Measurements from ENCODE around the gene THSD4. TPM values are rescaled to one million over a fixed set of nuclear protein-coding genes. Genes with fewer than 3 reads are reported as not detected.

Gene THSD4
- total RNA-seq, 2 donors from 2014 or later, result 16.3 to 18.8 TPM

DNA sequence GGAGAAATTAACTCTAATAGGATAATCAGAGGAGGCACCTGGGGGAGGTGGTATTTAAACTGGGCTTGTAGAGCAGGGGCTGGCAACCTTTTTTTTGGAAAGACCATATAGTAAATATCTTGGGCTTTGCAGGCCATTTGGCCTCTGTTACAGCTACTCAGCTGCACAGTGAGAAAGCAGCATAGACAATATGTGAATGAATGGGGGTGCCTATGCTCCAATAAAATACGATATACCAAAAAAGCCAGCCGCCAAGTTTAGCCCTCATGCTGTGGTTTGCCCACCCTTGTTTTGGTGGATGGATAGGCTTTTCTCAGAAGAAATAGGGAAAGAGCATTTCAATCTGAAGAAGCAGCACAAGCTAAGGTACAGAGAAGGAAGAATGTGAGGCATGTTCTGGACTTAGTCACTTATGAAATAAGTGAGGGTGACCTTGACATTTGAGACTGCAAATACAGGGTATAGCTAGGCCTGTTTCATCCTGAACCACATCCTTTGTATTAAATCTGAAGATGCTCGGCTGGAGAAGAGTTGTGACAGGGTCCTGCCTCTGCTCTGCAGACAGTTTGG is 564.0 kb downstream of the THSD4 start:
- intact Hi-C loops (cut with DNase I), result no loop called here
- no peak for DNase-seq (ENCODE audit: low spot score)

DNA sequence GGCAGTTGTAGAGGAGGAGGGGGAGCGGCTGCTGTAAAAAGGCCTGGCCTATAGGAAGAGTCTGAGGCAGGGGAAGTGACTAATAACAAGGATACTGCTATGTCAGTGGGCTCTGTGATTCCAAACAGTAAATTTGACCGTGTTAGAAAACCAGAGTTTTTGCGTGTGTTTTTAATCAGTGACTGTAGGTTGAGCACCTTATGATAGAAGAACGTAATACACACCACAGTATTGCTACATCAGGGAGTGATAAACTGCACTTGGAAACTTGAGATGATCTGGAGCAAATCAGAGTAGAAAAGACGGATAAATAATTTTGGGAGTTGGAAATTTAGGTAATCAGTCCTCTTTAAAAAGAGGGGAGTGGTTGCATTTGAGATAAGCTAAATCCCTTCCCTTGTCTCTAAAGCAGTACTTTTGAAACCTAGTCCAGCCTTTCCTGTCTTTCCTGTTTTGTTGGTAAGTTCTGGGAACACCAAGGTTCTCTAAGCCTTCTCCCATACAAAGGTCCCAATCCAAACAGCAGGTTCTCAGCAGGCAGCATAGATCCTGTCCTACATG is 564.6 kb downstream of the THSD4 start:
- intact Hi-C loops (cut with DNase I), result no loop called here
- DNase-seq (ENCODE audit: low spot score), result no peak

DNA sequence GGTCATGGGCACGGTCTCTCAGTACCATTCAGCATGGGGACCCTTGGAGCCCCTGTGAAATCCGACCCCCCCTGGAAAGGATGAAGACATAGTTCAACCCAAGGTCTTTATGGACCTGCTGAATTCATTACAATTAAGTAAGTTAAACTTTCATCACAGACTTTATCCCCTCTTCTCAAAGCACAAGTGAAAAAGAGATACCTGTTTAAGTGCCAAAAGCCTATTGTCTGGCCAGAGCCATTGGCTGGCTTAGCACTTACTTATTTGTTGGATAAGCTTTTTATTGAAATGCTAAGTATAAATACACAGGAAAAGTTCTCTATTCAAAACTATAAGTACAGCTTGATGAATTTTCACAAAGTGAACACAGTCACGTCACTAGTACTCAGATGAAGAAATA is 566.7 kb downstream of the THSD4 start:
- intact Hi-C loops (cut with DNase I), result no loop called here
- DNase-seq (ENCODE audit: low spot score), result no peak

DNA sequence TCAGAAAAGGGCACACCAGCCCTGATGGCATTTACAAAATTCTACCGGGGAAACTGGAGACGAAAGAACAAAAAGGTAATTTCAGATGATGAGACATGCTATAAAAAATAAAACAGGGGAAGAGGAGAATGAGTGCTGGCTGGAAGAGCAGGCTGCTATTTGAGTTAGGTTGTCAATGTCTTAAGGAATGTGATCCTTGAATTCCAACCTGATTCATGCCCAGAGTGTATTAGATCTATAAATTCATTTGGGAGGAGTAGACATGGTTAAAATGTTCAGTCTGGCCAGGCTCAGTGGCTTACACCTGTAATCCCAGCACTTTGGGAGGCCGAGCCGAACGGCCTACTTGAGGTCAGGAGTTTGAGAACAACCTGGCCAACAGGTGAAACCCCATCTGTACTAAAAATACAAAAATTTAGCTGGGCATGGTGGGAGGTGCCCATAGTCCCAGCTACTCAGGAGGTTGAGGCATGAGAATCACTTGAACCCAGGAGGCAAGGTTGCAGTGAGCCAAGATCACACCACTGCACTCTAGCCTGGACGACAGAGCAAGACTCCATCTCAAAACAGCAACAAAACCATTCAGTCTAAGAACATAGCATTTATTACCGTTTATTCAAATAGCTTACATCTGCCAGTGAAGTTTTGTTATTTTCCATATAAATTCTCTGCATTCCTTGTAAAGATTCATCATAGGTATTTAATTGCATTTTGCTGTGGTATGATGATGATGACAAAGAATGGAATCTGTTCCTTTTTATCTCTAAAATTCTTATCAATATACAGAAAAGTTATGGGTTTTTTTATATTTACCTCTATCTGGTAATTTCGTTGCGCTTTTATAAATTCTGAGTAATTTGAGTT is 568.4 kb downstream of the THSD4 start:
- no peak for DNase-seq (ENCODE audit: low spot score)
- intact Hi-C loops (cut with DNase I), result no loop called here

DNA sequence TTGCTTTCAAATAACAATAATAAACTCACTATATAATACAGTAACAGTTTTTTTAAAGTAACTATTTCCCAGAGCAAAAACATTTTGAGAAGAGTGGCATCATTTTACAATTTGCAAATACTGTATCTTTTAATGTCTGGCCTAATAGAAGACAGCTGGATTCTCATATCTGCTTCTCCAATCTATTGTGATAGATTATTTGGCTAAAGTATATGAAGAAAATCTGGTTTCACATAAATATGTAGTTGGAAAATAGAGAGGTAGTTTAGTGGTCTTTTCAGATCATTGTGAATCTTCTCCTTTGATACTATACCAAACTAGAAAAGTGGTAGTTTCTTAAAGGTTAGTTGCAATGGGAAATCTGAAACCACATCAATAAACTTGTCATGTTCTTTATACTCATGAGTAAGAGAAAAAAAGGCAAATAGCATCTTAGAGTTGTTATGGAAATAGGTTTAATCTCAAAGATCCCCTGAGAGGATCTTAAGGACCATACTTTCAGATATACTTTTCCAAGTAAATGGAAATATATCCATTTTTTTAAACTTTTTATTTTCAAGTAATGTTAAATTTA is 570.2 kb downstream of the THSD4 start:
- intact Hi-C loops (cut with DNase I), result no loop called here
- DNase-seq (ENCODE audit: low spot score), result no peak

DNA sequence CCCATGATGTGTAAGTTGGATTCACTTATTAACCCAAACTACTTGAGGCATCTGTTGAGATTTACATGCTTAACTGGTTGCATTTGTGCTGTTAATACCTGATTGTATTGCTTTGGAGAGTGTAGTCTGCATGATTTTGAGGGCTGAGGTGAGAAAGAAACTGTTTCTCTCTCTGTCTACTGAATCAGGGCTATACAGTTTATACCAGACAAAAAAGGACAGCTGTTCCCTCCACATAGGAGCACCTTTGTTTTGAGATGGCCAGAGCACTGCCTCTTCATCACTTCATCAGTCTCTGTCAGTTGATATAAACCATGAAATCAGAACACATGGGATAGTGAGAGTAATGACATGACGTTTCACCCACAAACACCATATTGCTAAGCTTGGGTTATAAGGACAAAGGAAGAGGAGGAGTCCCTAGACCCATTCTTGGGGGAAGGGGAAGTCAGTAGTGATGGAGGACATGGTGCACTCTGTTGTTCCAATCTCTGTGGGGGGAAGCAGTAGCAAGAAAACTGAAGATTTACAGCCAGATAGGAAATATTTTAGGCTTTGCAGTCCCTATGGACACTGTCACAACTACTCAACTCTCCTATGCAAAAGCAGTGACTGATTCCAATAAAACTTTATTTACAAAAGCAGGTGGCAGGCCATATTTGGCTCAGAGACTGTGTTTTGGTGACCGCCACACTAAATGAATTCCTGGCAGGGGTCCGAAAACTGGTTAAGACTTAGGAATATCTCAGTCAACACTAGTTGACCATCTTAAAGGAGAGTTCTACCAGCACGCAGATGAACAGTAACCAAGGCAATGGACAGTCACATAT is 571.2 kb downstream of the THSD4 start:
- intact Hi-C loops (cut with DNase I), result no loop called here
- no peak for DNase-seq (ENCODE audit: low spot score)

DNA sequence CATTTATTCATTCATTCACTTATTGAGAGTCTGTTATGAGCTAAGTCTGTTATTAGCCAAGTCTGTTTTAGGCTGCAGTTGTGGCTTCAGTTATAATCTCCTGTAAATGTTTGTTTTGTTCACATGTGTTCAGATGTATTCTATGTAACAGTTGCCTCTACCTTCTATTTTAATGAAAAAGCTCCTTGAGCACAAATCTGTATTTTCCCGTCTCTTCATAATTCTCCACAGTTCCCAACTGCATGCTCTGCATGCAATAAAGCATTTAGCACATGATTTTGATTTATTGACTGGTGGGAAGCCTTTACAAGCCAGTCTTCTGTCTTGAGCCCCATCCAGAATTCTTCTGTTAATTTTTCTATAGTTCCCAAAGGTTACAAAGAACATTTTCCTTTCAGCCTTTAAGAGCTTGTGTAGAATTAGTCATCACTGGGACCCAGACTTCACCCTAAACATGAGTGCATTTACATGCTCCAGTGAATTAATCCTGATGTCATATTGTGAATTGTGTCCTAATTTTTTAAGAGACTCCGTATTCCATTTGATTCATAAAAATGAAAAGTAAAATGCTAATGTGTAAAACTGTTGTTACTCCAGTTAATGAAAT is 572.7 kb downstream of the THSD4 start:
- intact Hi-C loops (cut with DNase I), result no loop called here
- DNase-seq (ENCODE audit: low spot score), result no peak

DNA sequence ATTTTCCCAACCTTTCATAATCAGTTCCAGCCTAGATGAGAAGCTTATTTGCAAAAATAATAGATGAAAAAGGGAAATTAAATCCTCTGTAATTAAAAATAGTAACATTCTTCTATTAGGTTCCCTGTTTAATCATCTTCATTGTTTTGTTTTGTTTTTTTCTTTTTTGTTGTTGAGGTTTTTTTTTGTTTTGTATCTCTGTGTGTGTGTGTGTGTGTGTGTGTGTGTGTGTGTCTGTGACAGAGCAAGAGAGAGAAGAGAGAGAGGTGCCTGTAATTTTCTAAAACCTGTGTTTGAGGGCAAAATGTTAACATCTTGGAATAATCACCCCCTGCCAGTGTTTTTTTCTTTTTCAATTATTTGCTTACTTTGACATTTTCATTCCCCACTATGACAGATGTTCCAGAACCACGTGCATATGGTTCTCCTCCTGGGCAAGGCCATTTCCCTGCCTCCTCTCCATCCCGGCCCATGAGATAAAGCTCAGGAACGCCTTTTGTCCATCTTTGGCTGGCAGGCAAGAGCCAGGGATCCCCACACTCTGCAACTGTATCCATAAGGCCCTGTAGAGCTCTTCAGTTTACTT is 573.3 kb downstream of the THSD4 start:
- intact Hi-C loops (cut with DNase I), result no loop called here
- DNase-seq (ENCODE audit: low spot score), result no peak

DNA sequence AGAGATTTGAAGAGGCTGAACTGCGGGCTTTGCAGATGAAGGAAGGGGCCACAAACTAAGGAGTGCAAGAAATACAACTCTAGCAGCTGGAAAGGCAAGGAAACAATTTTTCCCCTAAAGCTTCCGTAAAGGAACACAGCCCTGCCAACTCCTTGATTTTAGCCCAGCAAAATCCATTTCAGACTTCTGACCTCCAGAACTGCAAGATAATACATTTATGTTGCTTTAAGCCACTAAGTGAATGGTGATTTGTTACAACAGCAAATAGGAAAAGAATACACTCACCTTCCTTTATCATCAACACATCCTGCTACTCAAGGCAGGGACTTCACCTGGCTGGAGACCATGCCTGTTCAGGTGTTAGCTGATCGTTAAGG is 575.8 kb downstream of the THSD4 start:
- intact Hi-C loops (cut with DNase I), result no loop called here
- DNase-seq (ENCODE audit: low spot score), result no peak

DNA sequence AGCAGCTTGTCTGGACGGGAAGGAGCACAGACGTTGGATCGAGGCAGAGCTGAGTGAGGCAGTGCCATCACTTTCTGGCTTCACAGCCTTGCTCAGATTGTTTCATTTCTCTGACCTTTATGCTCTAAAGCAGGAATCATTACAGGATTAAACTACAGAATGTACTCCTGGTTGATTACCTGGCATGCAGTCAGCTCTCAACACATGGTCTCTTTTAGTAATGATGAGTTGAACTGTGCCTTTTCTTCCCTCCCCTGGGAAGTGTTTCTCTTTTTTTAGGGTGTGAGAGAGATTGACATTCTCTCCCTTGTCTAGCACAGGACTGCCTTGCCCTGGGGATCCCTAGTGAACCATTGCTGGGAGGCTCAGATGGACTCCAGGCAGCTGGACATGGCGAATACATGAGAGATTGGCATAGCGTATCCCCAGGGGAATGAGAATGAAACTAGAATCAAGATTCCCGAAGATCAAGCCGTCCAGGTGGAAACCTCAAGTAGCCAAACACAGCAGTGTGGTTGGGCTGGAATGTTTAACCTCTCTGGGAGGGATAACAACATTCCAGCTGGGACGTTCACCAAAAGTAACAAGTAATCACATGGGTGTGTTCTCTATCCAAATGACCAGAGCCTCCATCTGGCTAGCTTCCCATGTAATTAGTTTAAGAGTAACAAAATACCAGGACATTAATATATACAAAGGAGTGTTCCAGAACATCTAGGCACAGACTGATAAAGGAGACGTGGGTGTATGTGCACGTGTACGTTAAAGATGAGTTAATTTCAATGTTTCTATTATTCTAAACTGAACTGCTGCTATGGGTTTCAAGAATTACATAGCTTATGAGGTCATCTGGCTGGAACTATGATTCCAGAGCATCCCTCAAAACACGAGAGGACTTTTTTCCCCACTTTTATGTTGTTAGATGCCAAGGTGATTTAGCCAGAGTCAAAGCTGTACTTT is 576.5 kb downstream of the THSD4 start:
- no peak for DNase-seq (ENCODE audit: low spot score)
- intact Hi-C loops (cut with DNase I), result no loop called here

DNA sequence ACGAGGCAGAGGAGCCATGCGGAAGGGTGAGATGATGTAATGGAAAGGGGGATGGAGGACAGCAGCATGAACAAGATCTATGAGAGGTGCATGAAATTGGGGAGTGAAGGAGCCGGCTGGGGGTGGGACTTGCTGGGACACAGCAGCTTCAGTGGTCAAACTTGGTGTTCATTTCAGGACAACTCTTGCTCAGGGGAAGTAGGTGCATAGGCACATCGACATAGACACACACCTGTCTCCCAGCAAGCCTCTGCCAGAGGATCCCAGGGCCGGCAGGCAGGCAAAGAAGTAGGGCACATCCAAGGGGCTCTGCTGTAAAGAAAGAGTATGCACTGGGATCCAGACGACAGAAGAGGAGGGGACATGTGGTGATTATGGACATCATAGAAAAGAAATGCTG is 582.0 kb downstream of the THSD4 start:
- intact Hi-C loops (cut with DNase I), result no loop called here
- no peak for DNase-seq (ENCODE audit: low spot score)

DNA sequence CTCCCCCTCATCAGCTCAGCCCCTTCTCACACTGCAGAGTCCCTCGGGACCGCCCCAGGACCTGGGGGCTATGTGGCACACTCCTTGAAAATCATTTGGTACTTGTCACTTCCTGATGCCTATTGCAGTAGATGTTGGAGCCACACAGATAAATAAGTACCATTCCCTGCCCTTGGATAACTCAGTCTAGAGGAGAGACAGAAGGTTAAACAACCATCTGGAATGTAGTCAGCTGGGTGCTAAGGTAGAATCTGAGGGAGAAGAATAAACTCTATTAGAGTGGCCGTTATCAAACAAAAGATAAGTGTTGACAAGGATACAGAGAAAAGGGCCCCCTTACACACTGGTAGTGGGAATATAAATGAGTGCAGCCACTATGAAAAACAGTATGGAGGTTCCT is 582.8 kb downstream of the THSD4 start:
- no peak for DNase-seq (ENCODE audit: low spot score)
- intact Hi-C loops (cut with DNase I), result no loop called here

DNA sequence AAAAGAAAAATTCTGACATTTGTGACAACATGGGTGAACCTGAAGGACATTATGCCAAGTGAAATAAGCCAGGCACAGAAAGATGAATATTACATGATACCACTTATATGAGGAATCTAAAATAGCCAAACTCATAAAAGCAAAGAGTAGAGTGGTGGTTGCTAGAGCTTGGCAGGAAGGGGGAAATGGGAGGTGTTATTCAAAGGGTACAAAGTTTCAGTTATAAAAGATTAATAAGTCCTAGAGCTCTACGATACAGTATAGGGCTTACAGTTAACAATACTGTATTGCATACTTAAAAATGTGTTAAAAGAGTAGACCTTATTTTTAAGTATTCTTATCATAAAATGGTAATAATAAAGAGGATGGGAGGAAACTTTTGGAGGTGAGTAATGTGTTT is 583.5 kb downstream of the THSD4 start:
- no peak for DNase-seq (ENCODE audit: low spot score)
- intact Hi-C loops (cut with DNase I), result no loop called here

DNA sequence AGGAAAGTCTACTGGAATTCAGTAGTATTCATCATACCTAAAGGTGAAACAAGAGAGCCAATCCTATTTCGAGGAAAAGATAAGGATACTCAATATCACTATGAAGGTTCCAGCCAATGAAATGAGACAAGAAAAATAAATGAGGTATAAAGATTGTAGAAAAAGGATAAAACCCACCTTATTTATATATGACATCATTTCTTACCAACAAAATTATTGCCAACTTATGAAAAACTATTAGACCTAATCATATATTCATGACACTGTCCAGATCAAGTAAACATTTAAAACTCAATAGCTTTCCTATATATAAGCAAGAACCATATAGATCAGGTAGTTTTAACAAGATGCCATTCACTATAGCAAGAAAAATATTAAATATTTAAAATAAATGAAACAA is 584.7 kb downstream of the THSD4 start:
- intact Hi-C loops (cut with DNase I), result loop anchor here in 1 of 2 donors (2.0 kb wide), 1 partner anchor 45 kb away; no protein-coding TSS in a partner anchor
- DNase-seq (ENCODE audit: low spot score), result no peak

DNA sequence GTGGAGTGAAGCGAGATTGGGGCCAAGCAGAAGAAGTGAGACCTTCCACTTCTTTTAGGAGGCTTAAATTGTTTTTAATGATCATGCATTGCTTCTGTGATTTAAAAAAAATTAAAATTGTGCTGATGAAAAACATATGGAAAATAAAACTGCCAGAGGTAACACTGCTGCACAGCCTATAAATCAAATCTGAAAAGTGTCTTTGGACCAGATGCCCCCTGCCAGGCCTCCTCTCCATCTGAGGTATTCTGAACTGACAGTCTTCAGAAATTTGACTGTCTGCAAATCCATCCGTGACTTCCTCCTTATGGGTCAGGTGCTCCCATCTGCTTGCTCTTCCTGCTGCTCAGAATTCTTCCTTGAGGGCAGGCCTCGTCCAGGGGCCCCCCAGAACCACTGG is 586.5 kb downstream of the THSD4 start:
- no peak for DNase-seq (ENCODE audit: low spot score)
- intact Hi-C loops (cut with DNase I), result loop anchor here in 1 of 2 donors (2.0 kb wide), 1 partner anchor 43 kb away; no protein-coding TSS in a partner anchor

DNA sequence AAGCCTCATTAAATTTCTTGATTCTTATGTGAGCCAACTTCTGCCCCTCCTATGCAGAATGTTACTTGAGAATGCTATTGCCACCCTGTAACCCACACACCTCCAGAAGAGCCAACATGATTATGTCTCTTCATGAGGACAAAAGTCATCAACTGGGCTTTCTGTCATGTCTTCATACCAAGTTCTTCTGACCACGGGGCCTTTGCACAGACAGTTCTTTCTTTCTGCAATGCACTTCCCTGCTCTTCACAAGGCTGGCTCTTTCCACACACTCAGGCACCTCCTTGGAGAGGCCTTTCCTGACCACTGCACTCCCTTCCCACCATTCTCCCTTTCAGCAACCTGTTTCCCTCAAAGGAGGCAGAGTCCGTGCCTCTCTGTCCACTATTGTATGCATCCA is 587.2 kb downstream of the THSD4 start:
- intact Hi-C loops (cut with DNase I), result no loop called here
- DNase-seq (ENCODE audit: low spot score), result no peak

DNA sequence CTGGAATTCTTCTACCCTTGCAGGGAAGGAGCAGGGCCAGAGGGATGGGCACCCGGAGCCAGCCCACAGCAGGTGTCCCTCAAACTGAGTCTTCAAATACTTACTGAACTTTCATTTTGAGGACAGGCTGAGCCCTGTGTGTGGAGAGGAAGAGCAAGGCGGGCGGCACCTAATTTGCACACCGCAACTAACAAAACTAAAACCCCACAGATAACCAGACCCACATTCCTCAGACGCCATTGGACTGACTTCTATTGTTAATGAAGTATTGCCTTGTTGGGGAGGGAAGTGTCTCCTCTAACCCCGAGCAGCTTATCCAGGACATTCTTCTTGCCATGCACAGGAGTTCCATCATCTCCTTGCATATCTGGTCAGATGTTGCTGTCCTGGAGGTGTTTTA is 589.9 kb downstream of the THSD4 start:
- DNase-seq (ENCODE audit: low spot score), result no peak
- intact Hi-C loops (cut with DNase I), result no loop called here

Data from posterior vena cava (tissue), 2 donors.